Stimulated activated naive CD4-positive, alpha-beta T cell (primary cell): ENCODE results near the gene OSGEPL1.
"Not testable (repeated sequence)": the region's sequence is repeated elsewhere in the genome, so short reads cannot be mapped to it uniquely, and the experiment has no call there.

Experiments used
- DNase-seq, 6 experiments: peaks; one replicate each; lab custom pipeline; 2025; lab: John Stamatoyannopoulos, UW

The OSGEPL1 gene

GRCh38 chr2:189751080-189751658 lies 11.4 kb downstream of the OSGEPL1 start:
- peak in 4 of 6 experiments; percentile 9 to 56 (median 40) for DNase-seq

DNA sequence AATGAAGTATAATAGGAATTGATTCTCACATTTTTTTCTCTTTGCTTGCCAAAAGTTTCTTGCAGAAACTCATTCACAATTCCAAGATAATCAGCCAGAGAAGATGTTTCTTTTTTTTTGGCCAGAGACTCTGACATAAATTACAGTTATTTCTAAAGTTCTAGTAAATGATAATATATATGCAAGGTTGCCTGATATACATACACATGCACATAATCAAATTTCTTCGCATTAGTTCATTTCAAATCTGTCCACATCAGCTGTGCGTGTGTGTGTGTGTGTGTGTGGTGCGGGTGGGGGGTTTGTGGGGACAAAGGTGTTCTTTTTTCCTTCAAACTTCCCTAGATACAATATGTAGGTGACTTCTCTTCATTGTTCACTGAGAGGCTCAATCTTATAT lies 33.2 kb downstream of the OSGEPL1 start:
- no peak for DNase-seq

DNA sequence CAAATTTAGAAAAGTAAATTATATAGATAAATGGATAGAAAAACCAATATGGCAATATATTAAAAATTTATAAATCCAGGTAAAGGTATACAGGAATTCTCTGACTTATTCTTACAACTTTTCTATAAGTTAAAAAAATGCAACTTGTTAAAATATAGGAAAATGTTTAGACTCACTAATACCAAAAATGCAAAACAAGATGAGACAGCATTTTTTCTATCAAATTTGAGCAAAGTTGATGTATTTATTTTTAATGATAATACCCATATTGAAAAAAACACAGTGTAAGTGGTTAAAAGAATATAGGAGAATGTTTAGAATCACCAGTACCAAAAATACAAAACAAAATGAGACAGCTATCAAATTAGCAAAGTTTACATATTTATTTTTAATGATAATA lies 35.7 kb downstream of the OSGEPL1 start:
- DNase-seq: no peak

- no peak for DNase-seq
These were observed 36.3 kb downstream of the OSGEPL1 start for GRCh38 chr2:189726271-189726670.

DNA sequence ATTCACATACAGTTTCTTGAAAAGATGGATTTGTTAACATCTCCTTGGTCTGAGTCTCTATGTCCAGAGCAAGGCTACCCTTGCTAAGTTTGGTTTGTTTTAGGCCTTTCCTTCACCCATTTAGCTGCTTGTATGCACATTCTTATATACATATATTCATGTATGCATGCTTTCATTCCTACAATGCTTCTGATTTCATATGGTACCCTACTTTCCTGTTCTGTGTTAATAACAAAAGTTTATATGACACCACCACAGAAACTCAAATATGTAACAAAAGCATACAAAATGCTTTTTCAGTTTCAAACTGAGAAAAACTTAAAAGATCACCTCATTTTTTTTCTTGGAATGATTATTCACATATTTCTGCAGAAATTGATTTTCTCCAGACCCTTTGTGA lies 39.4 kb downstream of the OSGEPL1 start:
- DNase-seq: no peak

DNA sequence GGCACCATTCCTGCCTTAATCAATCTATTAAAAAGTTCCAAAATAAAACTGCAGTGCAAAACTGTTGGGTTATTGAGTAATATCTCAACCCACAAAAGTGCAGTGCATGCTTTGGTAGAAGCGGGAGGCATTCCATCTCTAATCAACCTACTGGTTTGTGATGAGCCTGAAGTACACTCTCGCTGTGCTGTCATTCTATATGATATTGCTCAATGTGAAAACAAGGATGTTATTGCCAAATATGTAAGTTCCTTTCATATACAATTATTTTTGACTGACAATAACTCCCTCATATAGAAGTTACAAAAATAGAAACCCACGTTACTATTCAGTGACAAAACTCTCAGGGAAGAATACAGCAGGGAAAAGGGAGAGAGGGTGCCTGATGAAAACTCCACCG lies 43.0 kb downstream of the OSGEPL1 start:
- no peak for DNase-seq

GRCh38 chr2:189717593-189717992 lies 45.0 kb downstream of the OSGEPL1 start:
- DNase-seq: not testable (repeated sequence)

DNA sequence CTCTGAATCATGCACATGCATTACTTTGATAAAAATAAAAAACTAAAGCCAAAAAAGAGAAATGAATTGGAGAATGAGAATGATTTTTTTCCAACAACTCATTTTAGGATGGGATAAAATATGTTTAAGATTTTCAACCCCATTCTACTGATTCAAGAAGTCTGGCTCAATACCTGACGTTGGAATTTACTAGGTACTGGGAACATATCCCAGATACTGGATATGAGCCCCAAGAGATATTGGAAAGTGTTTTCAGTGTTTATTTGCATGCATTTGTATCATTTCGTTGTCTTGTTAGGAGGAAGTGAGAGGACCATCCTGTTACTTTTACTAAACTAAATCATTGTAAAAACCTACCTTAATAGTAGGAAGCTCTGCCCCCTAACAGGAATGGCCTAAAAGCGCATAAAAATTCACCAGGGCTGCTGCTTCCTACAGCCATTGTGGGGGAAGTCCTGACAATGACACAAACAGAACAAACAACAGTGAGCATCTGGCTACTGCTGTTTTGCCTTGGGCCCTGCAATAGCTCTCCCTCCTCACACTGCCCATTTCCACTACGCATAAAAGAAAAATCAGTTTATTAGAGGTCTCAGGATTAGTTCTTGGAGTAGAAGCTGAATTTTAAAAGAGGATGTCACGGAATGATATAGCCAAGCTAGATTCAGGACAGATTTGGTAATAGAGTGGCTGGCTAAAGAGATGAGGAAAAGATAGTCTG lies 52.9 kb downstream of the OSGEPL1 start:
- DNase-seq: no peak

DNA sequence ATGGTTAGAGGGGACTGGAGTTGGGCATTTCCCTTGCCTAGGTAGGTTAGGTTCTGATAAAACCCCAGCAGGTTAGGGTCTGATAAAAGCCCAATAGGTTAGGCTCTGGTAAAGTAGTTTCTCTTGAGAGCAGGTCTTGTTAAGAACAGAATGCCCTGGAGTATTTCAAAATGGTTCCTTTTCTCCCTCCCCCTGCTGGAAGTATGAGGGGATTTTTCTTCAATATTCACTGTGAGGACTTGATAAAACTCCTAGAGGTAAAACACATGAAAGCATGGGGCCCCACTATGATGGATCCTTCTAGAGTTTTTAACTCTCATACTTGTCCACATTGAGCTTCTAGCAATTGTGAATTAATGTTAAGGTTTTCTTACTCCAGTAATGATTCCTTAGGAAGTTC lies 60.5 kb downstream of the OSGEPL1 start:
- no peak for DNase-seq

DNA sequence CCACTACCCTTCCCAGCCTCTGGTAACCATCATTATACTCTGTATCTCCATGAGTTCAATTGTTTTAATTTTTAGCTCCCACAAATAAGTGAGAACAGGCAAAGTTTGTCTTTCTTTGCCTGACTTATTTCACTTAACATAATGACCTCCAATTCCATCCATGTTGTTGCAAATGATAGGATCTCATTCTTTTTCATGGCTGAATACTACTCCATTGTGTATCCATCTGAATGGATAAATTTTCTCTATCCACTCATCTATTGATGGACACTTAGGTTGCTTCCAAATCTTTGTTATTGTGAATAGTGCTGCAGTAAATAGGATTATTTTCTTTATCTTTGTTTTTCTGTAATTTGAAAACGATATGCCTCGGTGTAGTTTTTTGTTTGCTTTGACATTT lies 61.9 kb downstream of the OSGEPL1 start:
- no peak for DNase-seq

- peak in 5 of 6 experiments; percentile 5 to 59 (median 19) for DNase-seq
These were observed 64.3 kb downstream of the OSGEPL1 start for GRCh38 chr2:189698020-189698887.
